Ramos (cell line): Measurements from ENCODE around the gene LHFPL2.
"Not testable (repeated sequence)": the region's sequence is repeated elsewhere in the genome, so short reads cannot be mapped to it uniquely, and the experiment has no call there.

Source experiments
- in situ Hi-C: fragments of 300-500 bp; cut with MboI; formaldehyde crosslinking; loops from one replicate; pipeline ENCODE4 v1.14.3; 2022; ENCODE audit warnings: low sequenced_read_pairs; ENCODE audit not compliant: unreplicated experiment

The LHFPL2 gene

DNA sequence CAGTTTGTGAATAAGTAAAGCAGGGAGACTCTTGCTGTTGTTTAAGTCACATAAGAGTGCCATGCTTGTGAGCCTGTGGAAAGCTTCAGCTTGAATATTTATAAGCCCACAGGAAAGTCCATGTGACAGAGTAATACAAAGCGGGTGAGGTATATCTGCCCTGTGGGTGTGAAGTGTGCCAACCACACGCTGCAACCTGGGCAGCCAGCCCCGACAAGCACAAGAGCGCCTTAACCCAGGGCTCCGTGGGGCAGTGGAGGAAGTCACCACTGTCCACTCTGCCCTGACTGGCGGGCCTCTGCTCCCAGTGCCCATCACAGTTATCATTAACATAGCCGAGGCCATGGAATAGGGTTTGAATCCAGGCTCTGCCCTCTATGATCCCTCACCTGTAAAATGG is 155.9 kb downstream of the LHFPL2 start:
- in situ Hi-C loops = no loop called here

- in situ Hi-C loops = no loop called here
Measured at GRCh38 chr5:78492224-78492623, 156.3 kb downstream of the LHFPL2 start.

DNA sequence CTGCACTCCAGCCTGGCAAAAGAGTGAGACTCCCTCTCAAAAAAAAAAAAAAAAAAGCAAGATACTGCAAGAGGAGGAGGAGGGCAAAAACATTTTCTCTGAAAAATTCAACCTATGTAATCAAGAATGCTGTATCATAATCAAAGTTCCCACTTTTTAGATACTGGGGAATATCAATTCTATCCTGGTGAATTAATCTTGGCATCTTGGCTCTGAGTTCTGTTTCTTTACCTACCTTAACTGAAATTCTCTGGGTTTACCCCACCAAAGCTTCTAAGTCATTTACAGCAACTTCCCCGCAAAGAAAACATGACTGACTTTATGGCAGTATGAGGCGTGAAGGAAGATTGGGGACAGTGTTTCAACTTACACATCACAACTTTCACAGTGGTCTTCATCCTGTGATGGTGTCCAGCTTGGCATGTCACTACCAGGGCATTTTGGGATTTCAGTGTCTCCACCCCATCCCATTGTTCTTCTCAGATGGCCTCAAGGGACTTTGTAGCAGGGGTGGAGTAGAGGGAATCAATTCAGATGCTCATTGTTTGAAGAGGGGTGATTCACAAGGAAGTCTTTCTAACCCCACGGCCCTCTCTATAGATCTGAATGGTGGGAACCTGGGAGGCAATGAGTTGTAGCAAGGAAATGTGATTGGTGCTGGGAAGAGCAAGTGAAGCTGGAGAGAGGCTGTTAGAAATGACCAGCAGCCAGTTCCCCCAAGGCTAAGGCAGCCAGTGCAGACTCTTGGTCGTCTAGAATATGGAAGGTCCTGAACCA is 157.7 kb downstream of the LHFPL2 start:
- in situ Hi-C loops = no loop called here

- in situ Hi-C loops = no loop called here
Measured at GRCh38 chr5:78487846-78488245, 160.7 kb downstream of the LHFPL2 start.

GRCh38 chr5:78486218-78486617 is 162.4 kb downstream of the LHFPL2 start:
- in situ Hi-C loops = no loop called here

DNA sequence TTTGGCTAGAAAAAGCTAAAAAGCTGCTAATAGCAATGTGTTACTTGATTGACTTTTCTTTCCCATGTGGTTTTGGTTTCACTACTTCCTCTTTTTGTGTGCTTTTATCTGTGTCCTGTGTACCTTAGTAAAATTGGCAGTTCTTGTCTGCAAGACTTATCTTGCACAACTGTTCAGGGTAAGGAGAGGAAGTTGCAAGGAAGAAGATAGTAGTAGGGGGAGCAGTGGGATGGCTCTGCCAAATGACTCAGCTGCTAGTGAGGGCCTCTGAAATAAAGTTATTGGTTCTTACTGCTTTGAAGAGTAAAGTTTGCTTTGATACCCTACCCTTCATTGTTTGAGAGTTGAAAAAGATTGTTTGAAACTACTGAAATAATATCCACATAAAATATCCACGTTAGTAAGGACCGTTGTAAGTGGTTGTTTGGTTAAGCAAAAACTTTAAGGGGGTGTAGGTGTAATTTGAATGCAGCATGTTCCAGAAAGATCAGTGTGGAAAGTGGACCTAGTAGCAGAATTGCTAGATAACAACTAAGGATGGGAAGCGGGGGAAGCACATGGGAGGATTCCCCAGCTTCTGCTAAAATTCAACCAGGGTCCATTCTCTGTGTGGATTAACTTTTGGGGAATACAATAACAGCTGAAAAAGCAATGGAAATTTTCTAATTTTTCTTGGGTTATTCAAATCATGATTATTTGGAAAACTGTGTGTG is 164.6 kb downstream of the LHFPL2 start:
- in situ Hi-C loops = no loop called here

DNA sequence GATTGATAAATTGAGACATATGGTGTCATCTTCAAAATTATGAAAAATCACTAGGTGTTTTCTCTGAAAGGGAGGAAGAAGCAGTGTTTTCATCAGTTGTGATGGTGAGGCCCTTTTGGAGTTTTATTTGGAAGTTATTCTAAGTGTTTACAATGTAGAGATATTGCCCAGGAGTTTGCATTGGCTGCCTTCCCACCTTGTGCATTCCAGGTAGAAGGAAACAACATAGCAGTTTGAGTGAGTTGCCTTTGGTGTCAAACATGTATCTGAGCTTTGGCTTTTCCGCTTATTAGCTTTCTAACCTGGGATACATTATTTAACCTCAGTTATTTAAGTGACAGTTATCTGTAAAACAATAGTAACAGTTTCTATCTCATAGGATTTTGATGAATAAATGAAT is 165.6 kb downstream of the LHFPL2 start:
- in situ Hi-C loops = no loop called here

- in situ Hi-C loops = no loop called here
Measured at GRCh38 chr5:78476795-78477194, 171.8 kb downstream of the LHFPL2 start.

- in situ Hi-C loops = no loop called here
Measured at GRCh38 chr5:78475370-78475769, 173.2 kb downstream of the LHFPL2 start.

- in situ Hi-C loops = no loop called here
Measured at GRCh38 chr5:78473751-78474150, 174.8 kb downstream of the LHFPL2 start.

- in situ Hi-C loops = no loop called here
Measured at GRCh38 chr5:78472469-78473106, 176.0 kb downstream of the LHFPL2 start.

DNA sequence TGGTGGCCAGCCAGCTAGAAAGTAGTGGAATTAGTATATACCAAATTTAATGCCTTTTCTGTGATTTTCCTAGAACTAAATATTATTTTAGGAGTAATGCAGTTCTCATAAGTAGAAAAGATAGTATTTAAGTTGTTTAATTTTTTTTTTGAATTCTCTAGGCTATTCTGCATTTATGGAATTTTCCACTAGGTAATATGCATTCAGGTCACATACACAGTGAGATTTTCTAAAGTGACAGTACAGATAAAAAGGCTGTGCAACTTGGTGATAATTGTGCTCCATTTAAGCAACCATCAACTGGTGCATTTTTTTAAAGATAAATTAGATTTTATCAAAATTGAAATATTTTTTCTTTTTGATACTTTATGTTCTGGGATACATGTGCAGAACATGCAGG is 176.7 kb downstream of the LHFPL2 start:
- in situ Hi-C loops = no loop called here

GRCh38 chr5:78467752-78468357 is 180.7 kb downstream of the LHFPL2 start:
- in situ Hi-C loops = no loop called here

- in situ Hi-C loops = no loop called here
Measured at GRCh38 chr5:78467140-78467539, 181.4 kb downstream of the LHFPL2 start.

GRCh38 chr5:78458843-78459242 is 189.7 kb downstream of the LHFPL2 start:
- in situ Hi-C loops = no loop called here

- in situ Hi-C loops = not testable (repeated sequence)
Measured at GRCh38 chr5:78457507-78457906, 191.1 kb downstream of the LHFPL2 start.

GRCh38 chr5:78449103-78449502 is 199.5 kb downstream of the LHFPL2 start:
- in situ Hi-C loops = no loop called here

DNA sequence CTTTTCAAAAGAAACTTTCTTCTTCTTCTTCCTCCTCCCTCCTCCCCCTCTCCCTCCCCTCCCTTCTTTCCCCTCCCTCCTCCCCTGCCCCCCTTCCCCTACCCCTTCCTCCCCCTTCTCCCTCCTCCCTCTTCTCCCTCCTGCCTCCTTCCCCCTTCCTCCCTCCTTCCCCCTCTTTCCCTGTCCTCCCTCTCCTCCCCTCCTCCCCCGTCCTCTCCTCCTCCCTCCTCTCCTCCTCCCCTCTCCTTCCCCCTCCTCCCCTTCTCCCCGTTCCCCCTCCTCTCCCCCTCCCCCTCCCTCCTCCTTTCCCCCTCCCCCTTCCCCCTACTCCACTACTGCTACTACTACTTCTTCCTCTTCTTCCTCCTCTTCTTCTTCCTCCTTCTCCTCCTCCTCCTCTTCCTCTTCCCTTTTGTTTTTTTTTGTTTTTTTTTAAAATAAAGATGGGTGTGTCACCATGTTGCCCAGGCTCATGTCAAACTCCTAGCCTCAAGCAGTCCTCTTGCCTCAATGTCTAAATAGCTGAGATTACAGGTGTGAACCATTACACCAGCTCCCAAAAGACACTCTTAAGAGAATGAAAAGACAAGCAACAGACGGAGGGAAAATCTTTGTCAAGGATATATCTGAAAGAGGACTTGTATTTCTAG is 200.7 kb downstream of the LHFPL2 start:
- in situ Hi-C loops = no loop called here
